HCT116 (cell line): ENCODE results near the gene CBX4.

ENCODE experiments used
- CEBPB ChIP-seq: IDR thresholded peaks from 2 replicates; pipeline ENCODE4 v1.6.1; 2012; ENCODE audit warnings: low read depth
- CTCF ChIP-seq, 3 experiments: fragments of 200-600 bp in 1 of 3; sonication (generic) in 1 of 3; IDR thresholded peaks in 2 of 3; conservative IDR thresholded peaks in 1 of 3; 2 replicates each; pipeline ENCODE4 v1.5.1; 2012 to 2017; ENCODE audit warnings: low read depth in 2 of 3, low read length in 2 of 3, antibody characterized with exemption in 1 of 3, borderline replicate concordance in 1 of 3, control low read depth in 1 of 3, mild to moderate bottlenecking in 1 of 3, mixed read lengths in 1 of 3, mixed run types in 1 of 3, moderate library complexity in 1 of 3; ENCODE audit not compliant: insufficient read depth in 1 of 3
- EZH2 ChIP-seq: fragments of 200-600 bp; sonication (generic); IDR thresholded peaks from 2 replicates; pipeline ENCODE4 v1.6.1; 2017; ENCODE audit warnings: antibody characterized with exemption, mixed run types
- JUND ChIP-seq: IDR thresholded peaks from 2 replicates; pipeline ENCODE4 v1.6.1; 2012
- POLR2A ChIP-seq: IDR thresholded peaks from 2 replicates; pipeline ENCODE4 v1.7.0; 2011; ENCODE audit warnings: borderline replicate concordance; ENCODE audit not compliant: insufficient read depth, insufficient read length; ENCODE audit errors: extremely low read depth
- POLR2AphosphoS5 ChIP-seq: IDR thresholded peaks from 2 replicates; pipeline ENCODE4 v1.6.1; 2011; ENCODE audit warnings: mild to moderate bottlenecking, low read depth, low read length, moderate library complexity
- RAD21 ChIP-seq: IDR thresholded peaks from 2 replicates; pipeline ENCODE4 v1.6.1; 2012; ENCODE audit warnings: low read depth, mild to moderate bottlenecking
- SP1 ChIP-seq: IDR thresholded peaks from 2 replicates; pipeline ENCODE4 v1.6.1; 2012; ENCODE audit warnings: low read depth
- TCF7L2 ChIP-seq: IDR thresholded peaks from 2 replicates; pipeline ENCODE4 v1.7.0; 2011; ENCODE audit warnings: borderline replicate concordance, inconsistent platforms; ENCODE audit not compliant: insufficient read depth, insufficient read length; ENCODE audit errors: extremely low read depth
- ZNF274 ChIP-seq: fragments of 200-500 bp; sonication (Bioruptor generic); IDR thresholded peaks from 2 replicates; pipeline ENCODE4 v1.6.1; 2014; ENCODE audit warnings: mild to moderate bottlenecking, low read depth, low read length, inconsistent platforms
- TF ChIP-seq, protein P1 (sequence below): IDR thresholded peaks from 2 replicates; pipeline ENCODE4 v1.6.1; 2012

GRCh38 chr17:79790805-79791734, 48.2 kb downstream of the CBX4 start:
- no peak for TF ChIP-seq CTCF (IDR thresholded peaks at IDR 0.05 in 2 of 3, conservative IDR thresholded peaks at IDR 0.05 in 1 of 3; ENCODE audit: borderline replicate concordance in 1 of 3, insufficient read depth in 1 of 3, low read depth in 2 of 3, low read length in 2 of 3)
- no peak for TF ChIP-seq POLR2AphosphoS5
- TF ChIP-seq CEBPB, result no peak
- TF ChIP-seq POLR2A, result no peak
- no peak for TF ChIP-seq ZNF274
- TF ChIP-seq EZH2, result no peak
- no peak for TF ChIP-seq JUND
- TF ChIP-seq RAD21, result no peak
- no peak for TF ChIP-seq TCF7L2
- no peak for TF ChIP-seq SP1
- TF ChIP-seq, protein P1, sequence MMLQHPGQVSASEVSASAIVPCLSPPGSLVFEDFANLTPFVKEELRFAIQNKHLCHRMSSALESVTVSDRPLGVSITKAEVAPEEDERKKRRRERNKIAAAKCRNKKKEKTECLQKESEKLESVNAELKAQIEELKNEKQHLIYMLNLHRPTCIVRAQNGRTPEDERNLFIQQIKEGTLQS, result no peak
